HG03558 (cell line): ENCODE data around the gene ZNF610.

ENCODE experiments used
- ATAC-seq: cut with Tn5 transposase; IDR thresholded peaks from one replicate; pipeline ENCODE4 v1.9.1; 2021; ENCODE audit warnings: moderate number of reproducible peaks; ENCODE audit not compliant: unreplicated experiment; ENCODE audit errors: extremely low read depth

ZNF610 gene

GRCh38 chr19:52397310-52398080, 61.5 kb downstream of the ZNF610 start, which contains the start of gene ZNF528:
Gene ZNF528 (plus strand): TSS chr19:52397849. CDS start chr19:52402014, 4,165 bp downstream.
- ATAC-seq: no peak

GRCh38 chr19:52398081-52398441, 62.0 kb downstream of the ZNF610 start:
- no peak for ATAC-seq

GRCh38 chr19:52410276-52410675, 74.2 kb downstream of the ZNF610 start:
- no peak for ATAC-seq

GRCh38 chr19:52415711-52416110, 79.7 kb downstream of the ZNF610 start:
- no peak for ATAC-seq
